ENCODE results near the gene NCDN.
A peak's percentile ranks its signal among the peaks of the same experiment; 100 is the strongest.

NCDN gene, protein sequence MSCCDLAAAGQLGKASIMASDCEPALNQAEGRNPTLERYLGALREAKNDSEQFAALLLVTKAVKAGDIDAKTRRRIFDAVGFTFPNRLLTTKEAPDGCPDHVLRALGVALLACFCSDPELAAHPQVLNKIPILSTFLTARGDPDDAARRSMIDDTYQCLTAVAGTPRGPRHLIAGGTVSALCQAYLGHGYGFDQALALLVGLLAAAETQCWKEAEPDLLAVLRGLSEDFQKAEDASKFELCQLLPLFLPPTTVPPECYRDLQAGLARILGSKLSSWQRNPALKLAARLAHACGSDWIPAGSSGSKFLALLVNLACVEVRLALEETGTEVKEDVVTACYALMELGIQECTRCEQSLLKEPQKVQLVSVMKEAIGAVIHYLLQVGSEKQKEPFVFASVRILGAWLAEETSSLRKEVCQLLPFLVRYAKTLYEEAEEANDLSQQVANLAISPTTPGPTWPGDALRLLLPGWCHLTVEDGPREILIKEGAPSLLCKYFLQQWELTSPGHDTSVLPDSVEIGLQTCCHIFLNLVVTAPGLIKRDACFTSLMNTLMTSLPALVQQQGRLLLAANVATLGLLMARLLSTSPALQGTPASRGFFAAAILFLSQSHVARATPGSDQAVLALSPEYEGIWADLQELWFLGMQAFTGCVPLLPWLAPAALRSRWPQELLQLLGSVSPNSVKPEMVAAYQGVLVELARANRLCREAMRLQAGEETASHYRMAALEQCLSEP

DNA sequence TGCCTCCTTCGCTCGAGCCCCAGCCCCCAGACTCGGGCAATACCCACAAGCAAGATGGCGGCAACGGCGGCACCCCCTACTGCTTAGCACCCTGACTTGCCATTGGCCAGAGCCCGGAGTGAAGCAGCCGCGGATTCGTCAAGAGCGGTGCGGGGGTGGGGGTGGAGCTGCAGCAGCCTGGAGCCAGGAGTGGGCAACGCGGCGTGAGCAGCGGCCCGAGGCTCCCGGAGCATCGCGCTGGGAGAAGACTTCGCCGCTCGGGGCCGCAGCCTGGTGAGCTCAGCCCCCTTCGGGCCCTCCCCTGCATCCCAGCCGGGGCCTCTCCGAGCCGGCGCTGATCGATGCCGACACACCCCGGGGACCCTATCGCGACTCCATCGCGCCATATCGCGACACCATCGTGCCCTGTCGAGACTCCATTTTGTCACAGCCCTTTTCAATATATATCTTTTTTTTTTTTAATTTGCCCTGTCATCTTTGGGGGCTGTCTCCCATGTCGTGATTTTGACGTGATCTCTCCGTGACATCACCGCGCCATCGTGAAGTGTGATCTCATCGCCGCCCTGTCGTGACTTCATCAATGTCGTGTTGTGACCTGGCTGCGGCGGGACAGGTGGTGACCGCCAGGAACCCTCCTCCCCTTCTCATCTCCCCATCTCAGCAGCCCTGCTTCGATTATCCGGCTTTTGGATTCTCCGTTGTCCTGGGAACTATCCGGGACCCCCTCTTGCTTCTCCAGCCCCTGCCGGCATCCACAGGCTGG is at the start of gene NCDN:
TSS of gene NCDN (plus strand) at position 189 of the 763 bp plus-strand sequence. CDS start at position 581, 392 bp downstream.
- peak; percentile 93 to 96 for DNase-seq (ENCODE audit: low read depth in 2 of 2)

DNA sequence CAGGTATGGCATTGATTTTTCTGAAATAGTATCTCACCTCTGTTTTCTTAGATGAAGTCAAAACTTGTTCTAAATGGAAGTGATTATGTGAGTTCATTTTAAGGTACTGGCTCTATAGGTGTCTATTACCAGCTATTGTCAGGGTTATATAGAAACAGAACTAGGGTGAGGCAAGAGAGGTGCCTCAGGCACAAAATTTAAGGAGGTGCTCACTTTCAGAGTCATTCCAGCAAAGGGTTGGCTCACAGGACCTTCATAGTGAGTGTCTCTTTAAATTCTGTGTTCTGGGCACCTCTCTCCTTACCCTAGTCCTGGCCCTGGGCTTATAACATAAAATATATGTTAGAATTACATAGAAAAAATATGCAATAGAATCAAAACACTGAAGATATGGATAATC is 49.7 kb upstream of the NCDN start:
- DNase-seq (ENCODE audit: low read depth in 2 of 2) = no peak

DNA sequence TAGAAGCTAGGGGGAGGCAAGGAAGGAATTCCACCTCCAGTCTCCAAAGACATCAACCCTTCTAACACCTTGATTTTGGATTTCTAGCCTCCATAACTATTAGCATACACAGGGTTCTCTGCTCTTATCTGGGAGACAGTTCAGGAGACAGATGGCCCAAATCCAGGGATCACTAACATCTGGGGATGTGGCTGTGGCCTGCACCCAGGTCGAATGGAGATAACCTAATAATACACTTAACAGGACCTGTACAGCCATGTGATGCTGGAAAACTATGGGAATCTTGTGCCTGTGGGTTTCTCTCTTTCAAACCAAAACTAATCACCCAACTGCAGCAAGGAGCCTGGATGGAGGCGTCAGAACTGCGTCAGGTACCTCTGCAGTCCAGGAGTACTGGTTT is 48.0 kb upstream of the NCDN start:
- DNase-seq (ENCODE audit: low read depth in 2 of 2) = no peak

DNA sequence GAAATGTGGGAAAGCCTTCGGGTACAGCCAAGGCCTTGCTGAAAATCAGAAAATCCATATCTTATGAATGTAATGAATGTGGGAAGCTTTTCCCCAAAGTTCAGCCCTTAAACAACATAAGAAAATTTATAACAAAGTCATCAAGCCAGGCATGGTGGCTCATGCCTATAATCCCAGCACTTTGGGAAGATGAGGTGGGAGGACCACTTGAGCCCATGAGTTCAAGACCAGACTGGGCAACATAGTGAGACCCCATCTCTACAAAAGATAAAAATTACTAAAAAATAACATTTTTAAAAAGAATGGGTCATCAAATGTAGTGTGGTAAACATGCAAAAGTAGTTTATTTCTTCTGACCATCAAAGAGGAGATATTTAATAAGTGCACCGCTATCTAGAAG is 46.3 kb upstream of the NCDN start:
- DNase-seq (ENCODE audit: low read depth in 2 of 2) = no peak

DNA sequence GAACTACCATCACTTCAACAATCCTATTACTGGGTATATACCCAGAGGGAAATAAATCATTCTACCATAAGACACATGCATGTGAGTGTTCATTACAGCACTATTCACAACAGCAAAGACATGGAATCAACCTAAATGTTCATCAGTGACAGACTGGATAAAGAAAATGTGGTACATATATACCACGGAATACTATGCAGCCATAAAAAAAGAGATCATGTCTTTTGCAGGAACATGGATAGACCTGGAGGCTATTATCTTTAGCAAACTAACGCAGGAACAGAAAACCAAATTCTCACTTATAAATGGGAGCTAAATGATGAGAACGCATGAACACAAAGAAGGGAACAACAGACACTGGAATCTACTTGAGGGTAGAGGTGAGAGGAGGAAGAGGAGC is 39.4 kb upstream of the NCDN start:
- DNase-seq (ENCODE audit: low read depth in 2 of 2) = no peak

DNA sequence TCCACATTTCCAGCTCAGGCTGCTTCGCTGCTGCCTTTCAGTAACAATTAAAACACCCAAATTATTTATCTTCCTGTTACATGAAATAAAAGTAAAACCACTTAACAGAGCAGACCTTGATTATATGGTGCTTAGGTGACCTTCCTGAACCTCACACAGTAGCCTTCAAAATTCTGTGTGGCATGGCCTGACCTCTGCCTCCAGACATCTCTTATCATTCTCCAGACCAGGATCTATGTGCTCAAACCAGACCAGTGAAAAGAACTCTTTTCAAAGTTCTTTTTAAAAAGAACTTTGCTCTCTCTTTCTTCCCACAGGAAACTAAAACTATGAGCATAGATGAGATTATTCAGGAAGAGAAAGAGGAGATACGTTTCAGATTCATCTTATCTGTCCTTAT is 38.2 kb upstream of the NCDN start:
- no peak for DNase-seq (ENCODE audit: low read depth in 2 of 2)

DNA sequence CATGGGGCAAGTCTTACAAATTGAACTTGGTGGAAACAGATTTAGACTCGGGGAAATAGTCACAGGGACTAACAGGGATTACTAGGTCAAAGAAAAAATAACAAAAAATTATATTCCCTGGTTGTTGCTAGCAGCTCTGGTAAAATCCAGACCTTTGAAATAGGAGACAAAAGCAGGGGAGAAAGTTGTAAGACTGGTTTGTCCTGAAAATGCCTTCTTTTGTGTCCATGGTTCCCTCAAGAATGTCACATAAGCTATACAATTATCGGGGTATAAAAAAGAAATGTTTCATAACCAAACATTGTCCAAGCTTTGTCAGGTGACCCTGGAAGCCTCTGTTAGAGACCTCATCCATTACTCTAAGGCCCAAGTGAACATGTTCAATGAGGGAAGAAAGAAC is 33.5 kb upstream of the NCDN start:
- no peak for DNase-seq (ENCODE audit: low read depth in 2 of 2)

DNA sequence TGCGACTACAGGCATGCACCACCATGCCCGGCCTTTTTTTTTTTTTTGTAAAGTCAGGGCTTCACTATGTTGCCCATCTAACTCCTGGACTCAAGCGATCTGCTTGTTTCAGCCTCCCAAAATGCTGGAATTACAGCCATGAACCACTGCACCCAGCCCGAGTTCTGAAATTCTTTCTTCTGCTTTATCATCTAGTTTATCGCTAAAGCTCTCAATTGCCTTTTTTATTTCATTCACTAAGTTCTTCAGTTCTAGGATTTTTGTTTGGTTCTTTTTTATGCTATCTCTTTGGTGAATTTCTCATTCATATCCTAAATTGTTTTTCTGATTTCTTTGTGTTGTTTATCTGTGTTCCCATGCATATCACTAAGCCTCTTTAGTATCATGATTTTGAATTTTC is 27.4 kb upstream of the NCDN start:
- DNase-seq (ENCODE audit: low read depth in 2 of 2) = no peak

DNA sequence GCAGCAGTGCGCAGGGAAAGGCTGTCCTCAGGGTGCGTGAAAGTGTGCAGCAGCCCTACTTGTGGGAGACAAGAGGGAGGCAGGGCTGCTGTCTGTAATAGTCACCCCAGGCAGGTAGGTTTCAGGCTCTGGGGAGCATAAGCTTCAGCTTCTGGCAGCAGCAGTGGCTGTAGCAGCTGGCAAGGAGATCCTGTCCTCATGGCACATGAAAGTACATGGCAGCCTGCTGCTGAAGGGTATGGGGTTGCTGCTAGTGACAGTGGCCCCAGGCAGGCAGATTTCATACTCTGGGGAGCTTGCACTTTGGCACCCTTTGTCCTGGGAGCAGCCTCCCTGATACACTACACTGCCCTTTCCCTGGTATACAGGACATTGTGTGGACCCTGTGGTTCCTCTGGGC is 26.7 kb upstream of the NCDN start:
- DNase-seq (ENCODE audit: low read depth in 2 of 2) = no peak

DNA sequence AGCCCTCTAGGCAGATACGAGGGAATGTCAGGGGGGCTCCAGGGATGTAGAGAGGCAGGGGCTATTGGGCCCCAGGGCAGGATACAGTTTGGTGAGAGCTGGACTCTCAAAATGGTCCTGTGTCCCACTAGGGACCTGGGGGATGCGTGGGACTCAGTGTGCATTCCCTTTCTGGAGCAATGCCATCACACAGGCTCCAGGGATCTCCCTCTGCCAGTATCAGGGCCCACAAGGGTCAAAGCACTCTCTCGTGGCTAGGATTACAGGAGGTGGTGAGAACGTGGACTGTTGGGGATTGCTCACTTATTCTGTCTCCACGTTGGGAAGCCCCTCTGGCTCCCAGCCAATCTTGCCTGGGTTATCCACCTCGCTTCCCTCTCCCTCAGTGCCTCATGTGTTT is 26.2 kb upstream of the NCDN start:
- DNase-seq (ENCODE audit: low read depth in 2 of 2) = no peak

DNA sequence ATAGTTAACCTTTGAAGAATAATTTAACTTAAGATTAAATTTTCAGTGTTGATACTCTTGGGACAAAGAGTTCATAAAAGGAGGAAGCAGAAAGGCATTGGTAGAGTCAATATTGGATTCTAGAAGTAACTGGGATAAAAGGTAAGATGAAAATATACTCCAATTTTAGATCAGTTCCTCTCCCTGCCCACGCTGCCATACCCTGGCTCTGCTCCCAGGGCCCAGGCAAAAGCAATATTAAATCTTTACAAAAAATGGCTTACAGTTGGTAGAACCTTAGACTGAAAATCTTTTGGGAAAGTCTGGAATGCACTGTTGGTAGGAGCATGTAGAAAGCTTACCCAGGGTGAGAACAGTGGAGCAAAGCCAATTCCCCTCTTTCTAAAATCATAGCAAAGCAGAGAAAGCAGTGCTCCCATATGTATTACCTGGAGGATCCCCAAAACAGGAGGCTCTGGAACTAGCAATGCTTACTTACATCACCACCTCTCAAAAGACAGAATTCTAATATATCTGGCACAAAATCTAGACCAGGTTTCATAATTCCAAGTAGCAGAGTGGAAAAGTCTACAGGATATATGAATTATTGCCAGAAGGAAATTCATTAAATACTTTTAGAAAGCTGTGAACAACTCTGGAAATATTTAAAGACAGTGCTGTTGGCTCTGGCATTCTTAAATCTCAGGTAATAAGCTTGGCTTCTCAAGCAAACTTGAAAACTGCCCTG is 24.9 kb upstream of the NCDN start:
- no peak for DNase-seq (ENCODE audit: low read depth in 2 of 2)

DNA sequence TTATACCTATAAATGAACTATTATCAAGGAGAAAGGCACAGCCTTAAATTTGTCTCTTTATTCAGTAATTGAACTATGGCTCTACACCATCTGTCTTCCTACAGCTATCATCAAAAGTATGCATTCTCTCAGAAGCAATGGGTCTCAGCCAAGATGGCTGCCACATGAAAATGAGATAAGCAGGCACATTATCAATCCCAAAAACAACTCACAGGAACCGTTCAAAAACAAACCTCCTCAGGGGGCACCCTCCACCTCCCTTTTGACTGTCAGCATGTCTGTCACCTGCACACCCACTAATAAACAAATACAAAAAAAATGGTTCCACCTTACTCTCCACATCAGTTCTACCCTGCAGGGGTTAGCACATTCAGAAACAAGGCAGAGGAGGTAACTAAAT is 24.0 kb upstream of the NCDN start:
- no peak for DNase-seq (ENCODE audit: low read depth in 2 of 2)

DNA sequence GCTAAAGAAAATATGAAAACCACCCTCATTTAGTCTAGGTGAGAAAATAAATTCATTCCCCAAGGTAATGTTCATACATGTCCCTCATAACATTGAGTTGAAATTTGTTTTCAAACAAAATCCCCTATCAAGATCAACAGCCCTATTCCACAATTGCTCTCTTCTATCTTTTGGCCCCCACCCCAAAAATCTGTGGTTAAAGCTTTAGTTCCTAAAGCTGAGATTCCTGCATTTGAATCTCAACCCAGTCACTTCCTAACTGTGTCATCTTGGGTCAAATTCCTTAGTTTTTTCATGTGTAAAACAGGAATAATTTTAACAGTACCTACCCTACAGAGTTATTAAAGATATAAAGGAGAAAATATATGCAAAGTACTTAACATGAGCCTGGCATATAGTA is 22.4 kb upstream of the NCDN start:
- no peak for DNase-seq (ENCODE audit: low read depth in 2 of 2)

DNA sequence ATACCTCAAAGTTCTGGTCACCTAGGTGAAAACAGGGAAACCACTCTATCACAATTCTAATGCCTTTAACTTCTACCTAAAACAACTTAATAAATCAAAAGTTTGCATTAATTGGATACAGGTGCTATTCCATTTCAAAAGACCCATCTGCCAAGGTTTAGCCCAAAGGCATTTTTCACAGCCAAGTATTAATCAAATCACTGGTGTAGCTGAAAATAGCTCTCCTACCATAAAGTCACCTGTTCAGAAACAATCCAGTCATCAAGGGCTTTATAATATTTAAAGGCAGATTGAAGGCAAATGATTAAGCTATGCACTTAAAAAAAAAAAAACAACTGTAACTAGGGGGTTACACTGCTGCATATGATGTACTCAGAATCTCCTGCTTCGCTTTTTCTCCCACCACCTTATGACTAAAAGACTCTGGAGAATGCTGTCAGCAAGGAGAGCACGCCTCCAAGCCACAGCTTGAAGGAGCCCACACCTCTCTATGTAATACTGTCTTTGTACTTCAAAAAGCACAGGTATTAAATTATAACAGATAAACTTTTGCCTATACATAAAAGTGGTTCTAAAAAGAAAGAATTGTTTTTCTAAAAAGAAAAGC is 20.9 kb upstream of the NCDN start:
- no peak for DNase-seq (ENCODE audit: low read depth in 2 of 2)

DNA sequence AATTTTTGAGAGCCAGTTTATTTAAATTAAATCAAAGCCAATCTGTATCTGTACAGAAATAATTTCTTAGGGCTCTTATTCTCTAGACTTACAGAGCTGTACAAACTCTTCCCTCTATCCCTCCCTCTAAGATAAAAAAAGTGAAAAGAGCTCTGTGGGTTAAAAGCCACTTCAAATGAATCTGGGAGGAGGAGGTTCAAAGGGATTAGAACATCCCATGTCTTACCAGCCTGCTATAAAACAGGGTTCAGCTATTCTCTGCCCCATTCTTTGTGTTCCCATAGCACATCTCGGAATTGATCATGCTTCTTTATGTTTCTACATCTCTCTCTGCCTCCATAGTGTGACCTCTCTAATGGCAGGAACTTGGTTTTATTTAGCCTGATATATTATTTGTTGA is 19.8 kb upstream of the NCDN start:
- DNase-seq (ENCODE audit: low read depth in 2 of 2) = no peak

DNA sequence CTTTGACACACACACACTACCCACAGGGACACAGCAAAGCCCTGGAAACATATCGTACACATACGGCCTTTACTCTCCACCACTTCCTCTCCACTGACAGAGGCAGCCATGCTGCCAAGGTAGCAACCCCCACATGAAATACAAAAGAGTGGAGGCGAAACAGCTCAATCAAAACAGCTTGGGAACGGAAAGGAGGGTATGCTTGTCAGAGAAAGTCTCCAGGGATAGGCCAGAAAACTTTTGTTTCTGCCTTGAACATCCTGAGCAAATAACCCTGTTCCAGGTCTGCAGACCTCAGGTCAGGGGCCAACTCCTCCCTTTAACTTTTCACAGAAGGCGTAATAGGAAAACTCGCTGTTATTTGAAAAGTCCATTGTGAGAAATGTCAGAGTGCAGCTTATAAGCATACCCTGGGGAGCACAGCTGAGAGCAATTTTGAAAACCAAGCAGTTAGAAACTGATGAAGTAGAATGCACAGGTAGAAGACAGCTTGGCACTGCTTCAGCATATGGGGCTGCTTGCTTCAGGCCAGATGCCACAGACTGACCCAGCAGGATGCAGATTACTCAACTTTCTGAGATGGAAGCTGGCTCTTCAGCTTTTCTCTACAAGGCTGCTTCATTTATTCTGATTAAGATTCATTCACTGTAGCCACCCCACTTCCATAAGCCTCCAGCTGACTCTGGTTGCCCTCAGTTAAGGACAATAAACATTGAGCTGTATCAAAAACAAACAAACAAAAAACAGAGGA is 18.4 kb upstream of the NCDN start:
- no peak for DNase-seq (ENCODE audit: low read depth in 2 of 2)

DNA sequence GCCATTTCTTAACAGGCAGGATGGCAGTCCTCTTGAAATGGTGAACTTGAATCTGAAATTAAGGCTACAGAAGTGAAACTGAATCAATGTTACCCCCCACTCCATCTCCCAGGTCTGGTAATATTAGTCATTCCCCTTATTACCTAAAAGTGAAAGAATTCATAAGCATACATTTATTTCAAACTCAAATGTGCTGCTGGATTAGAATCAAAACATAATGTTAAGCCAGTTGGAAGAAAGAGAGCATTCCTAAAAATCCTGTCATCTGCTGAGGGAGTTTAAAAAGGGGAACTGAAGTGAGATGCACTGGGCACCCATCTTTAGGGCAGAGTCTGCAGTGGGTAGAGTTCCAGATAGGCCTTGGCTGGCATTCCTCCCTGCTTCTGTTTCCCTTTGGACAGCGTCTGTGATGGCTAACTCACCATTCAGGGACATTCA is 17.8 kb upstream of the NCDN start:
- no peak for DNase-seq (ENCODE audit: low read depth in 2 of 2)

DNA sequence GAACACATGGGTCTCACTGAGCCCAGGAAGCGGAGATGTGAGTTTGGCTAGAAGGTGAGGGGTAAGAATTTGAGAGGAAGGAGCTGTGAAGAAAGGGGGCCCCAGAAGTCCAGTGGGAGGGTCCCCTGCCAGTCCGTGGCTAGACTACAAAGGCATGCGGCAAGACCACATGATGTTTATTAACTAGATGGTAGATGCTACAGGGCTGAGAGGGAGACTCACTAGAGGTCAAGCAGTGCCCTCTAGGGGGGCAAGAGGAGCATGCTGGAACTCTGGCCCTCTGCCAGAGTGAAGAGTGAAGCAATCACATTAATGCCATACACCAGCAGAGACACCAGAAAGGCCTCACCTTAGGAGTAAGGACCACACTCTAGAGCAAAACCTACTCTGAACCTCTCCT is 12.6 kb upstream of the NCDN start:
- no peak for DNase-seq (ENCODE audit: low read depth in 2 of 2)

DNA sequence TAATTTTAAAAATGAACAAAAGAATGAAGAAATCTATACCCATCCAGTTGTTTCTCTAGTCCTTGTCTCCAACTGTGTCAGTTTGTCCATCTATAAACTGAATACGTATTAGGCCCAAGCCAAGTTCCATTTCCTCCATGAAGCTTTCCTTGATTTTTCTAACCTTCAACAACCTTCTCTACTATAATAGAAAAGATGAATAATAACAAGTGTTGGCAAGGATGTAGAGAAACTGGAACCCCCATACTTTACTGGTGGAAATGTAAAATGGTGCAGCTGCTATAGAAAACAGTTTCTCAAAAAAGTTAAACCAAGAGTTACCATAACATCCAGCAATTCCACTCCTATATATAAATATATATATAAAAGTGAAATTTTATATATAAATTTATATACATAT is 11.0 kb upstream of the NCDN start:
- DNase-seq (ENCODE audit: low read depth in 2 of 2) = no peak

DNA sequence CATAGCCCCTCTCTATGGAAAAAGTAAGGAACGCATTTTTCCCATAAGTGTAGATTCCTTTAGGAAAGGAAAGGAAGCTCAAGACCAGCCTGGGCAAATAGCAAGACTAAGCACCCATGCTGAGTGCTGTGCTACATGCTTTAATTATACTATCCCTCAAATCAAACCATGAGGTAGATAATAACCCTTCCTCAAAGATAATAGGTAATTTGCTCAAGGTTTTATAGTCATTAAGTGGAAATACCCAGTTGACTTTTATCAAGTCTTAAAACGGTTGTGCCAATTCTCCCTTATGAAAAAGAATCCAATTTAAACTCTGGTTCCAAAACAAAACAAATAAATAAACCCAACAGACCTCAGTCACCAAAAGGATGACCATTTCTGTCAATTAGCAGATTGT is 3.7 kb upstream of the NCDN start:
- DNase-seq (ENCODE audit: low read depth in 2 of 2) = no peak
